GM21515 (cell line): ENCODE measurements around the gene RNF114.

Source experiments
- ATAC-seq: cut with Tn5 transposase; IDR thresholded peaks from one replicate; pipeline ENCODE4 v1.9.1; 2021; ENCODE audit not compliant: unreplicated experiment

Gene RNF114

DNA sequence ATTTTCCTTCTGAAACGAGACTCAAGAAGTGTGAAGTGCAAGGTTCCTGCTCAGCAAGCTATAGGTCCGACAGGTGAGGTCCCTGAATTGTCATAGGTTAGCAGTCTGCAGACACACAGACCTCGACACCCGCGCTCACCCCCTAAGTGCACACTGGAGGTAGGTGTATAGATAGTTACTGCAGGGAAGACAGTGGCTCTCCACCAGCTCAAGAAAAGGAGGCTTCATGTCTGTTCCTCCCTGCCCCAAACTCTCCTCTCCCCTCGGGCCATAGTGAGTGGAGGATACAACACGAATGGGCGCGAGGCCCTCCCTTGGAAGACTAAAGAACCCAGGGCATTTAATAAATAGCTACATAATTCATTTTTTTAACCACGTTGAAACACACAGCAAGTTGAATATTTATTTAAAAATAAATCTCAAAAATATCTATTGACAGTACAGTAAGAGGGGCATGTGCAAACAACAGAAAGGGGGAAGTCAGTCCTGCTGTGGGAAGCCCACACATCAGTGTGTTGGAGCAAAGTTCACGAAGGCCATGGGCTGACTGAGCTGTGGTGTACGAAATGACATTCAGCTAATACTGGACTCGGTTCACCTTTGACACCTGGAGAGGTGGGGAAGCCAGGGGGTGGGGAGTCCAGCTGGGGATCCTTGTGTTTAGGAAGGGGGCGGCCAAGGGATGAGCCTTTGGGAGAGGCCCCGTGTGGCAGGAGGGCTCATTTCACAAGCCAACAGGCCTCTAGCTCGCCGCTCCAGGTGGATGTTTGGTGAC lies 31.6 kb upstream of the RNF114 start:
- no peak for ATAC-seq

GRCh38 chr20:49905415-49906091 lies 30.6 kb upstream of the RNF114 start:
- no peak for ATAC-seq

- ATAC-seq = no peak
Observed at GRCh38 chr20:49906101-49906604, 30.0 kb upstream of the RNF114 start.

DNA sequence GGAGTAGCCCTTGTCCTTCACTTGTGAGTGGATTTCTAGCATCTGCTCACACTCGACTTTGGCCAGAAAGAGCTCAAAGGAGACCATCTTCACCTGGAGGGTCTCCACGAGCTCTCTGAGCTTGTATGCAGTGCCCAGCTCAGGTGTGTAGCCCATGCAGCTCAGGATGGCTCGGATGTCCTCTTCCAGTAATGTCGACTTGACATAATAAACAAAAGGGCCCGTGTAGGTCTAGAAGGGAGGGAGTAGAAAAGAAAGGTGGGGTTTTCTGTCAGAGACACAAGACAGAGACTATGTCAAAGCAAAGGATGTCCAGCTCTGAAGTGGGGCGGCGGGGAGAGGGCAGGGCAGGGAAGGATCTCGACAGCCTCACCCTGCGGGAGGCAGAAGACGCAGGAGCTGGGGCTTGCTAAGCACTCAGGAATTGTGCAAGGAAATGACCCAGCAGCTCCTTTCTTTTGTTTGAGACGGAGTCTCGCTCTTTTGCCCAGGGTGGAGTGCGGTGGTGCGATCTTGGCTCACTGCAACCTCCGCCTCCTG lies 29.5 kb upstream of the RNF114 start:
- no peak for ATAC-seq

DNA sequence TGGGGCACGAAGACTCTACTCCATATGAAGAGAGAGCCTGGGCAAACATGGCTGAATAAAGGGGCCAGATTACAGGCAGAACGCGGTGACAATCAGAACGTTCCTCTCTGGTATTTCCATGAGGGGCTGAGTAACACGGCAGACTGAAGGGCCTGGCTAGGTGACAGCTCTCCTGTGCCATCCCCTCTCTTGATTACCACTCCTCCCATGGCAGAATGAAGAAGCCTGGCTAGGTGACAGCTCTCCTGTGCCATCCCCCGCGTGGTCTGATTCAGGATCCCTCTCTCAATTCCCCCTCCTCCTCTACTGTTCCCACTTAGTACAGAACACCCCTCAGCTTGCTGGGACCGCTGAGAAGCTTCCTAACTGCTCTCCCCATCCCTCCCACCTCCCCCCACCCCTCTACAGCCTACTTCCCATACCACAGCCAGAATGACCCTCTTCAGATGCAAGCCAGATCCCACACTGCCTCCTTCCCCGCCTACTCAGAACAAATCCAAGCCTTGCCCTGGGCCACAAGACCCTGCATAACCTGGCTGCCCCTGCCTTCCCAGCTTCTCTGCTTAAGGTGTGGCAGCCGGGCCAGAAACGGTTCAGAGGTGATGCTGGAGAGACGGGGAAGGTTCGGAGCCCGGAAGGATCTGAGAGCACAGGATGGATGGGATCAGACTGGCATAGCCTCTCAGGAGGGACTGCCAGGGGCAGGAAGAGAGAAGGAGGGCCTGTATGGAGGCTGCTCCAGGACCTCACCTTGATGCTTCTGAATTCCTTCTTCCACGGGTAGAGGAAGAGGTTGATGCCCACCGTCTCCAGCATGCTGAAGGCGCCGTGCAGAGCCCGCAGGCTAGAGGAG lies 28.6 kb upstream of the RNF114 start:
- ATAC-seq = no peak

GRCh38 chr20:49908258-49908565 lies 28.0 kb upstream of the RNF114 start:
- no peak for ATAC-seq

DNA sequence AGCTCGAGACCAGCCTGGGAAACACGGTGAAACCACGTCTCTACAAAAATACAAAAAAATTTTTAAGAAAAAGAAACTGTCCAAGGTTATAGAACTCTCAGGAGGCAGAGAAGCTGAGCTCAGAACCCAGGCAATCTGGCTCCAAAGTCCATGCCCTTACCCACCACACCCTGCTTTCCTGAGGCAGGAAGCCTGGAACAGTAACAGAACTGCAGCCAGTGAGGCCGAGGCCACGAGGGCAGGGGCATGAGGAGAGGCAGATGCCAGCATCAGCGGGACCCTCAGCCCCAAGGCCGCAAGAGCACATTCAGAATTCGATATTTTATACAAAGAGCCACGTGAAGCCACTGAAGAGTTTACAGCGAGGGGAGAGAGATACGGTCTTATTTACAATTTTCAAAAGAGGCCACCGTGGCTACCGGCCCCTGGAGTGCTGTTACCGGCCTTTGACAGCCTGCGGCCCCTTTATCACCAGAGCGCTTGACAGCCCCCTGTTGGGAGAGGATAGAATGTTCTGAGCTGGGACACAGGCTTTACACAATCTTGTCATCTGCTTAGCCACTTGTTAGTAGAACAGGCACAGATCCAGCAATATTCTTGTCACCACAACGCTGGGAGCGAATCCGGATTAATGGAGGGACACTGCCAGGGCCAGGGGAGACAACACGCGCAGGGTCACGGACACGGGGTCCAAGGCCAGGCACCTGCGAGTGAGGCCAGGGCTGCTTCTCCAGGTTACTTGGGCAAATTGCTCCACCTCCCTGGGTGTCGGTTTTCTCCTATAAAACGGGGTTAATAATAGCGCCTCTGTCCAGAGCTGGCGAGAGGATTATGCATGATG lies 26.5 kb upstream of the RNF114 start:
- ATAC-seq = no peak

- ATAC-seq = no peak
Observed at GRCh38 chr20:49910340-49910706, 25.9 kb upstream of the RNF114 start.

DNA sequence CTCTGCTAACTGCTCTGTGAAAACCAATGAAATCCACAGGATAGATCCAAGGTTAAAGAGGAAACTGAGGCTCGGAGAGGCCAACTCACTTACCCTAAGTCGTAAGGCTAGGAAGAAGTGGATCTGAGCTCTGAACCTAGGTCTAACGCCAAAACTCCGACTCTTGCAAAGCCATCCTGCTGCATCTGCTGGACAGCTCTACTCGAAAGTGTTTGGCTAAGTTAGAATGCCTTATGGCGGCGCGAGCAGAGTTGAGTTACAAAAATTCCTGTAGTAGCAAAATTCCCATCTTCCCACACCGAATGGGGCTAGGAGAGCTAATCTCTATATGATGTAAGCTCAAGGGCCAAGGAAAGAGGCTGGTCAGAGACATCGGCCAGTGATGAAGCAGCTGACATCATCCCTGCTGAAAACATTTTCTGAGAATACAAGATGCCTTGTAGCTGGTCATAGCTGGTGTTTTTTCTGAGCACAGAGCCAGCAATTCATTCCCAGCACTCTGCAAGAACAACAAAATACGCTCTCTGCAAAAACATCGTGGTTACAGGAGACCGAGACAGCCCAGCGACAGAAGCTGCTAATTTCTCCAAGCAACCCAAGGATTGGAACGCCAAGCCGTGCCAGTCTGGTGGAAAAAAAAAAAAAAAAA lies 22.7 kb upstream of the RNF114 start:
- no peak for ATAC-seq

DNA sequence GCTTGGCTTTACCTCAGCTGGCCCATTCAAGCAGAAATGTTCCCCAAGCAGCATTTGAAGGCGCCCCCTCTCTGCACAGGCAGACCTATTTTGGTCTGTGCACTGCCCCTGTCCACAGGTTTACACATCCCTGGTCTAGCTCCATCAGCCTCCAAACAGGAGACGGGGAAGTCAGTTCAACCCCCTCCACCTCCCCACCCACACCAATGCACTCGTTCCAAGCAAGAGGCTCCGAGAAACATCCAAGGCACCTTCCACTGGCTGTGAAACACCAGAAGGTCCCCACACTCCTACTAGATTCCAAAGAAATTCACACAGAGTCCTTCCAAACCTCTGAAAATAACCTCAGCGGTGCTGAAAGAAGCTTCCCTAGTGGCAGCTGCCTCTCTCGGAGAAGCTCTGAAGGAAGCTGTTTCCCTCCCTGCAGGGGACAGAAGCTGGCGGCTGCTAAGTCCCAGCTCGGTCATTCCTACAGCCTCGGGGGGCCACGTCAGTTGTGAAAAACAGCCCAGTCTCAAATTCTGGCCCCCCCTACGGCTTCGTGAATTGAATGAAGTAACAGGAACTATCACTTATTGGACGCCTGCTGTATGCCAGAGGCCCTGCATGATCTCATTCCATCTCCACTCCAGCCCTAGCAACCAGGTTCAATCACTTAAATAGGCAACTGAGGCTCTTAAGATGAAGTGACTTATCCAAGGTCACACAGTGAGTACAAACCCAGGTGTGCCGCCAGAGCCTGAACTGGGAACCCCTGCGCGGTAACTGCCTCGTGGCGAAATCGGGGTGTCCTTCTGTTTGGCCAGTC lies 21.7 kb upstream of the RNF114 start:
- ATAC-seq = no peak

DNA sequence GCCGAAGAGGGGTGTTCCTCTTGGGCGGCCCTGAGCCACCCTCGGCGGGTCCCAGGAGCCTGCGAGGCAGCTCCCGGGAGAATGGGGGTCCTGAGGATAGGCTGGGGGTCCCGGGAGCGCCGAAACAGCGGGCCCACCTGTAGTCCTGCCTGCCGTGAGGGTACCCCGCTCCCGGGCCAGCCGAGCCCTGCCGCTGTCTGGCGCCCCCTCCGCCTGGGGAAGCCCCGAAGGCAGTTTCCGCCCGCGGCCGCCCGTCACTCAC lies 21.1 kb upstream of the RNF114 start:
- peak; percentile 9 for ATAC-seq

DNA sequence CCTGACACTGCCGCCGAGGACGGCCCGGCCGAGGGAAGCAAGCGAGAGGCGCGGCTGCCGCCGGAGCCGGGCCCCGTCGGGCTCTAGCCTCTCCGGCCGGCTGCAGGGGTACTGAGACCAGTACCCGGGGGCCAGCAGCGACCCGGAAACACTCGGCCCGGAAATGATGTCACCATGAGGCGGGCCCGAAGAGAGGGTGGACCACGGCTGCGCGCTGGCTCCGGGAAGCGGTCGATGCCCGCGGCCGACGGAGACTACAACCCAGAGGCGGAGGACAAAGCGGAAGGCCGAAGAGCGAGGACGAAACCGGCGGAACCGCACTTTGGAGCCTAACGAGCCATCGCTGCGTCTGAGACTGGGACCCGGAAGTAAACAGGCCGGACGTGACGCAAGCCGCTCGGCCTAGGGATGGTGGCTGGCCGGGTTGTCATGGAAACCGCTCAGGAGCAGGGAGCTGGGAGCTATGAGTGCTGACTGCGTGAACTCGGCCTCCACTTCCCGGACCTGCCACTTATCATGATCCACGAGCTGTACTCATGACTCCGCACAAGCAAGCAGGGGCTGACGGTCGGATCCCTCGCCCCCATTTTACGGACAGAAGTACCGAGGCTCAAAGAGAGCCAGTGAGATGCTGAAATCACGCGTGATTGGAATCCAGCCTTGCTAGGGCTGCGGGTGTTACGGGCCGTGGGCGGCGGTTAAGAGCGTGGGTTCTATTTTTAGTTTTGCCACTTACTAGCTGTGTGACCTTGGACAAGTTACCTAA lies 20.6 kb upstream of the RNF114 start, which contains the start of gene SPATA2:
Gene SPATA2, minus strand, starts transcription at position 150 of the 766 bp plus-strand sequence. CDS start 7,039 bp downstream, outside the sequence.
- peak; percentile 79 for ATAC-seq

GRCh38 chr20:49916146-49917002 lies 19.8 kb upstream of the RNF114 start:
- ATAC-seq = no peak

DNA sequence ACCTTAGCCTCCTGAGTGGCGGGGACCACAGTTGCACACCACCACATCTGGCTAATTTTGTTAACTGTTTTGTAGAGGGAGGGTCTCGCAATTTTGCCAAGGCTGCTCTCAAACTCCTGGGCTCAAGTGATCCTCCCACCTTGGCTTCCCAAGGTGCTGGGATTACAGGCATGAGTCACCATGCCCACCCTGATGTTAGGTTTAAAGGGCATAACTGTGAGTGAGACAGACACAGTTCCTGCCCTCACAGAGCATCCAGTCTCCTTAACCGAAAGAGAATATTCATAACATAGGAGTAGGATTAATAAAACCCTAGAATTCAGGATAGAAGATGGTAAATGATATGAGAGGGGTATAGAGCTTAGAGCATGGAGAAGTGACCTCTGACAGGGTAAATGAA lies 17.8 kb upstream of the RNF114 start:
- ATAC-seq = no peak

- no peak for ATAC-seq
Observed at GRCh38 chr20:49919009-49919408, 17.2 kb upstream of the RNF114 start.

GRCh38 chr20:49919461-49919860 lies 16.7 kb upstream of the RNF114 start:
- ATAC-seq = no peak

DNA sequence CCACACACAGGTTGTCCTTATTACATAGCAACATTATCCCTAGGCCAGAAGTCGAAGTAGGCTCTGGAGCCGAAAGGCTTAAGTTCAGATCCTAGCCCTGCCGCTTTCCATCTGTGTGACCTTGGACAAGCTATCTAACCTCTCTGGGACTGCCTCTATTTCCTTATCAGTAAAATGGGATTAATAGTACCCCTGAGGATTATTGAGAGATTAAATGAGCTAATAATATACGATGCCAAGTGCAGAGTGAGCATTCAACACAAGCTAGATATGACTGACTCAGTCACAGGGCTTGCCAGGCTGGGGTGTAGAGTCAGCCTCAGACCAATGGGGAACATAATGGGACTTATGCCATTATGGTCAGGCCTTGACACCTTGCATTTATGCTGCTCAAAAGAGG lies 11.9 kb upstream of the RNF114 start:
- ATAC-seq = no peak
